CD8-positive, alpha-beta memory T cell (primary cell): ENCODE results near the gene OR2T1. TPM values are rescaled to one million over a fixed set of nuclear protein-coding genes. Genes with fewer than 3 reads are reported as not detected.
"Not testable (repeated sequence)": the region's sequence is repeated elsewhere in the genome, so short reads cannot be mapped to it uniquely, and the experiment has no call there.

Experiments used
- CTCF ChIA-PET: fragments of 350-600 bp; sonication (Branson Sonifier 250); formaldehyde crosslinking; loops from one replicate; lab custom pipeline; 2021; ENCODE audit warnings: antibody characterized with exemption; lab: Charles Lee
- POLR2A ChIA-PET: fragments of 350-600 bp; sonication (Branson Sonifier 250); formaldehyde crosslinking; loops from one replicate; lab custom pipeline; 2021; ENCODE audit warnings: antibody characterized with exemption; lab: Charles Lee
- DNase-seq, 5 donors: peaks; one replicate each; pipeline versions ENCODE4 v3.0.0 to v3.0.0-alpha.2; 2020 to 2022; ENCODE audit warnings: mixed read lengths in 1 of 5
- H3K27ac ChIP-seq: one replicate; pipeline ENCODE4 v1.7.0; 2013; ENCODE audit warnings: low read depth, mild to moderate bottlenecking, low read length, moderate library complexity
- H3K27me3 ChIP-seq: 2 replicates; pipeline ENCODE4 v1.7.0; 2013; ENCODE audit warnings: low read length, mild to moderate bottlenecking; ENCODE audit not compliant: insufficient read depth, poor library complexity, severe bottlenecking
- H3K36me3 ChIP-seq: 2 replicates; pipeline ENCODE4 v1.7.0; 2013; ENCODE audit warnings: mild to moderate bottlenecking, low read length, moderate library complexity; ENCODE audit not compliant: insufficient read depth
- H3K4me1 ChIP-seq: 2 replicates; pipeline ENCODE4 v1.7.0; 2013; ENCODE audit warnings: mild to moderate bottlenecking, low read length, moderate library complexity; ENCODE audit not compliant: insufficient read depth
- H3K4me3 ChIP-seq: 2 replicates; pipeline ENCODE4 v1.7.0; 2013; ENCODE audit warnings: mild to moderate bottlenecking, low read length
- H3K9me3 ChIP-seq: 2 replicates; pipeline ENCODE4 v1.7.0; 2013; ENCODE audit warnings: mild to moderate bottlenecking, low read length
- H3K27ac Mint-ChIP-seq, 8 donors: one replicate each; pipeline ENCODE4 v1.8.0; 2020 to 2021; ENCODE audit warnings: mixed read lengths in 8 of 8, mild to moderate bottlenecking in 6 of 8, inconsistent platforms in 3 of 8, moderate library complexity in 3 of 8
- H3K27me3 Mint-ChIP-seq, 2 donors: one replicate each; pipeline ENCODE4 v1.8.0; 2020 to 2021; ENCODE audit warnings: mixed read lengths in 2 of 2, mild to moderate bottlenecking in 1 of 2, moderate library complexity in 1 of 2
- H3K36me3 Mint-ChIP-seq, 3 donors: one replicate each; pipeline ENCODE4 v1.8.0; 2020 to 2021; ENCODE audit warnings: mixed read lengths in 3 of 3, inconsistent platforms in 1 of 3, mild to moderate bottlenecking in 1 of 3
- H3K4me1 Mint-ChIP-seq, 3 donors: one replicate each; pipeline ENCODE4 v1.8.0; 2020 to 2021; ENCODE audit warnings: mixed read lengths in 3 of 3, inconsistent platforms in 1 of 3, mild to moderate bottlenecking in 1 of 3
- H3K4me3 Mint-ChIP-seq, 7 donors: one replicate each; pipeline ENCODE4 v1.8.0; 2020 to 2021; ENCODE audit warnings: mixed read lengths in 7 of 7, mild to moderate bottlenecking in 6 of 7, moderate library complexity in 4 of 7, inconsistent platforms in 2 of 7
- H3K9me3 Mint-ChIP-seq, 5 donors: one replicate each; pipeline ENCODE4 v1.8.0; 2020 to 2022; ENCODE audit warnings: mixed read lengths in 5 of 5, mild to moderate bottlenecking in 3 of 5, moderate library complexity in 2 of 5, inconsistent platforms in 1 of 5
- polyA plus RNA-seq: library from polyadenylated mRNA; unstranded; fragments of 300-500 nt; fragmentation: Illumina TruSeq; gene quantifications from one replicate; pipeline ENCODE4 v1.2.3, GENCODE V29; 2021
- total RNA-seq, 2 experiments: library from RNA; stranded (reverse); gene quantifications; one replicate each; pipeline ENCODE4 v1.2.3, GENCODE V29; 2021

OR2T1 gene
- total and polyA plus RNA-seq, 3 experiments from 2014 or later: not detected

- H3K27me3 ChIP-seq, H3K9me3 ChIP-seq, H3K4me1 ChIP-seq, H3K4me1 Mint-ChIP-seq, H3K27ac Mint-ChIP-seq, POLR2A ChIA-PET, CTCF ChIA-PET, H3K36me3 ChIP-seq, H3K4me3 Mint-ChIP-seq, H3K4me3 ChIP-seq, H3K27me3 Mint-ChIP-seq, H3K36me3 Mint-ChIP-seq, H3K27ac ChIP-seq, DNase-seq, H3K9me3 Mint-ChIP-seq: not testable (repeated sequence)
Measured at GRCh38 chr1:248456635-248457034, 53.8 kb downstream of the OR2T1 start.

Other genes with a start within 250 kb of the OR2T1 start
- not detected for gene OR2M2, start 228.2 kb upstream of the OR2T1 start, total RNA-seq
- gene OR2M2, start 228.2 kb upstream of the OR2T1 start, polyA plus RNA-seq: not detected
- gene OR2M3, start 205.8 kb upstream of the OR2T1 start, total RNA-seq: not detected
- gene OR2M3, start 205.8 kb upstream of the OR2T1 start, polyA plus RNA-seq: not detected
- gene OR2M4, start 171.6 kb upstream of the OR2T1 start, total RNA-seq: not detected
- not detected for gene OR2M4, start 171.6 kb upstream of the OR2T1 start, polyA plus RNA-seq
- gene OR2T33, start 125.1 kb upstream of the OR2T1 start, total RNA-seq: not detected
- not detected for gene OR2T33, start 125.1 kb upstream of the OR2T1 start, polyA plus RNA-seq
- not detected for gene OR2T12, start 99.6 kb upstream of the OR2T1 start, total RNA-seq
- gene OR2T12, start 99.6 kb upstream of the OR2T1 start, polyA plus RNA-seq: not detected
- gene OR2M7, start 78.5 kb upstream of the OR2T1 start, total RNA-seq: not detected
- not detected for gene OR2M7, start 78.5 kb upstream of the OR2T1 start, polyA plus RNA-seq
- gene OR14C36, start 54.3 kb upstream of the OR2T1 start, total RNA-seq: not detected
- not detected for gene OR14C36, start 54.3 kb upstream of the OR2T1 start, polyA plus RNA-seq
- not detected for gene OR2T4, start 41.4 kb upstream of the OR2T1 start, total RNA-seq
- gene OR2T4, start 41.4 kb upstream of the OR2T1 start, polyA plus RNA-seq: not detected
- gene OR2T6, start 27.3 kb upstream of the OR2T1 start, total RNA-seq: not detected
- not detected for gene OR2T6, start 27.3 kb upstream of the OR2T1 start, polyA plus RNA-seq
- gene OR2T2, start 42.6 kb downstream of the OR2T1 start, total RNA-seq: not detected
- gene OR2T2, start 42.6 kb downstream of the OR2T1 start, polyA plus RNA-seq: not detected
- not detected for gene OR2T3, start 70.3 kb downstream of the OR2T1 start, total RNA-seq
- gene OR2T3, start 70.3 kb downstream of the OR2T1 start, polyA plus RNA-seq: not detected
- not detected for gene OR2T5, start 85.5 kb downstream of the OR2T1 start, total RNA-seq
- gene OR2T5, start 85.5 kb downstream of the OR2T1 start, polyA plus RNA-seq: not detected
- not detected for gene OR2G6, start 105.0 kb downstream of the OR2T1 start, total RNA-seq
- not detected for gene OR2G6, start 105.0 kb downstream of the OR2T1 start, polyA plus RNA-seq
- not detected for gene OR2T29, start 159.7 kb downstream of the OR2T1 start, total RNA-seq
- gene OR2T29, start 159.7 kb downstream of the OR2T1 start, polyA plus RNA-seq: not detected
- not detected for gene OR2T34, start 171.7 kb downstream of the OR2T1 start, total RNA-seq
- gene OR2T34, start 171.7 kb downstream of the OR2T1 start, polyA plus RNA-seq: not detected
- not detected for gene OR2T10, start 194.7 kb downstream of the OR2T1 start, total RNA-seq
- gene OR2T10, start 194.7 kb downstream of the OR2T1 start, polyA plus RNA-seq: not detected
- gene OR2T11, start 232.0 kb downstream of the OR2T1 start, total RNA-seq: not detected
- gene OR2T11, start 232.0 kb downstream of the OR2T1 start, polyA plus RNA-seq: not detected
- not detected for gene OR2T35, start 242.2 kb downstream of the OR2T1 start, total RNA-seq
- not detected for gene OR2T35, start 242.2 kb downstream of the OR2T1 start, polyA plus RNA-seq